KG1 (cell line): ENCODE measurements around the gene FRY.
"Not testable (repeated sequence)": the region's sequence is repeated elsewhere in the genome, so short reads cannot be mapped to it uniquely, and the experiment has no call there.

Source experiments
- DNase-seq: peaks from one replicate; lab custom pipeline; 2025; lab: John Stamatoyannopoulos, UW

The FRY gene

DNA sequence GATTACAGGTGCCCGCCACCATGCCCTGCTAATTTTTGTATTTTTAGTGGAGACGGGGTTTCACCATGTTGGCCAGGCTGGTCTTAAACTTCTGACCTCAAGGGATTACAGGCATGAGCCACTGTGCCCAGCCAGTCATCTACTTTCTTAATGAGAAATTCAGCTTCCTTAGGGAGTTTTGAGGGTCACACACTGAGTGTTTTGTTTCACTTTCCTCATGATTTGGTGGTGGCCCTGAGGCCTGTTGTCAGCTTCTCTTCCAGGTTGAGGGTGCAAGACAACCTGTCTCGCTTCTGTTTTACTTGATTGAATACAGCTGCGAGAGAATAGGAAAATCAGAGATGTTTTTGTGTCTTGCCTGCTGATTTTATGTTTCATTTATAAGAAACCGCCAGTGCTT lies 9.9 kb downstream of the FRY start:
- DNase-seq: no peak

DNA sequence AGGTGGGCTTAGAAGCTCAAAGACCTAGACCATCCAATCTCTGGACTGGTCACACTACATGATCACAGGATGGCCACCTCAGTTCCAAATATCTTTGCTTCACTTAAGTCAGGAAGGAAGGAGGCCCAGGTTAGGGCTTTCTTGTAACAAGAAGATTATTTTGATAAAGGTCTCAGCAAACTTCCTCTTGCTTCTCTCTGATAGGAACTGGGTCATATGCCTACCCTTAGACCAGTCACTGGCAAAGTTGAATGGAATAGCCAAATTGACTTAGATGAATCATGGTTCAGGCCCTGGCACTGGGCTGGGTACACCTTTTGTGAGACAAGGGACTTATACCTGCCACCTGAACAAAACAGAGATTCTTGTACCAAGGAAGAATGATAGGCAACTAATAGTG lies 11.0 kb downstream of the FRY start:
- DNase-seq: no peak

DNA sequence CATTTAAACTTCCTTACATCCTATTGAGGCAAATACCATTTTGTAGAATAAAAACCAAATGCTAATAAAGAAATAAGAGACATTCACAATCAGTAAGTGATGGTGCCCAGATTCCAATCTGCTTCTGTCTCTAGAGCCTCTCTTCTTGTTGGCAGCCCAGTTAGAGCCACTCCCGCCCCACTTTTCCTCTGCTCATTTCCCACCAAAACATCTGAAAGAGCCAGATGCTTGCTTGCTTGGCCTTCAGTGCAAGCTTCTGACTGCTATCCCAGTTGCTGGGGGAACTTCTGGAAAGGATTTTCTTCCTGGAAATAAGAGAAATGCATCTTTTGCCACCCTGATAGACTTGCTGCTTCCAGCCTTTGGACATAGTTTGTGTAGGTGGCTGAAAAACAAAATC lies 12.9 kb downstream of the FRY start:
- no peak for DNase-seq

DNA sequence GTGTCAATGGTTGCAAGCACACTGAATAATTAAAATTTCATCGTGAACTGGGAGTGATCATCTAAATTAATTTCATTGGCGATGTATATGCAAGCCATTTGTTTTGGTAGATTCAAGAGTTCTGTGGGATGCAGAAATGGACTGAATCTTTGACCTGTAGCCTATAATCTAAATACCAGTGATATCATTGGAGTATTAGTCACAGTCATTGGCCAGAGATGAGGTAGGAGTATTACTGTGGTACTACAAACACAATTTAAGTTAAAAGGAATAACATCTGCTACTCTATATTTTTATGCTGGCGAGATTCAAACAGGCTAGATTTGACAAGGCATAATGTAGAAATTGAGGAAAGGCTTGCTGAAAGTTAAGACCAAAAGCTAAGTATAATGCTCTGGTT lies 14.0 kb downstream of the FRY start:
- DNase-seq: no peak

DNA sequence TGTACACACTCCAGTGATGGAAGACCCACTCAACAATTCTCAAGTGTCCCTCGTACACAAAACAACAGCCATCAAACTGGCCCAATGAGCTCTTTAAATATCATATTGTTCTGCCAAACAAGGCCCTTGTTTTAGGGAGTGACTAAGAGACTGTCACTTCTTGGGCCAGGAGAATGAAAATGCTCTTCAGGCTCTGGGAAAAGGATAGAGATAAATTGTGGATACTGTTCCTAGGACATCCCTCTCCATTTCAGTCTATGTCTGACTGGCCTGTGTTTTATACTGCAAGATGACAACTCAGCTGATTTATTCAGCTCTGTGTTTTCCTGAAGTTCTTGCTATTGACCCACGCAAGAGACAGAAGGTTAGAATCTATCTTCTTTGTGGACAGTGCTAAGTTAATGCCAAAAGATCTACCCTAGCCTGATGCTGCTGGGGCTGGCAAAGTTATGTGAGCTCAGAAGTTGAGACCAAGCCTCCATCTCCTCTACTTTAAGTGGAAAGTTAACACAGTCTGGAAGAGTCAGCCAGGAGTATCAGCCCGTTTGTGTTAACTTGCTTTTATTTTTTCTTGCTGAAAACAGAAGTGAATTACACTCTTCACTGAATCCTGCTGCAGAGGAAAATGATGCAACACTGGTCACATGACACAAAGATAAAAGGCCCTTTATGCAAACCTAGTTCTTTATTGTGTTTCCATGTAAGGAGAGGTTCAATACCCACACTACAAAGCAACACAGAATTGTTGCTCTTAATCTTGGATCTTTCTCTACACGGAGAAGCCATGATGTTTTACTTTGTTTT lies 14.6 kb downstream of the FRY start:
- DNase-seq: peak; percentile 40

DNA sequence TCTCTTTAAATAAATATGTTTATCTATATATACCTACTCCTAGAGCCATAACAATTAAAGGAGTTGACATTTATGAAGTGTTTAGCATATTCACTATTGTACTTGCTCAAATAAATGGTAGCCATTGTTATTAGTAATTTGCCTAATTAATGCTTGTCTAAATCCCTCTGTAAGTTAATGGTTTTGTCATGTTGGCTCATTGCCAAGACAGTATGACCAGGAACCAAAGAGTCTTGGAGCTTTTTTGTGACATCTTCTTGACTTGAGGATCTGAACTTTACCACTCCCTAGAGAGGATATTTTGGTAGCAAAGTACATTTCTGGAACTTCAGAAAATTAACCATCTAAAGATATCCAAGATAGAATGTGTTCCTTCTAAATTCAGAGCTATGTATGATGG lies 15.5 kb downstream of the FRY start:
- DNase-seq: no peak

DNA sequence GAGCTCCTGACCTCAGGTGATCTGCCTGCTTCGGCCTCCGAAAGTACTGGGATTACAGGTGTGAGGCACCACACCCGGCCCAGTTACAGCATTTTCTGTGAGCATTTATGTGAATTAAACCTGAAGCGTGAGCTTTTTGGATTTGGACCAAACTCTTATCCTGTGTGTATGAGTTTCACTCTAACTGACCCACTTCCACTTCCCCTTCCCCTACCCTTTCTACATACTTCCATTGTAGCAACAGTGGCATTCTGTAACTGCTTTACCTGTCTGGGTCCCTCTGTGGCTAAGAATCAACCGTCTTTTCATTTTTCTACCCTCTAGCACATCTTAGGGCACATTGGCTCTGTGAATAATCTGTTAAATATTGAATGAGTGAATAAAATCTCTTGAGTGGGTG lies 16.2 kb downstream of the FRY start:
- no peak for DNase-seq

DNA sequence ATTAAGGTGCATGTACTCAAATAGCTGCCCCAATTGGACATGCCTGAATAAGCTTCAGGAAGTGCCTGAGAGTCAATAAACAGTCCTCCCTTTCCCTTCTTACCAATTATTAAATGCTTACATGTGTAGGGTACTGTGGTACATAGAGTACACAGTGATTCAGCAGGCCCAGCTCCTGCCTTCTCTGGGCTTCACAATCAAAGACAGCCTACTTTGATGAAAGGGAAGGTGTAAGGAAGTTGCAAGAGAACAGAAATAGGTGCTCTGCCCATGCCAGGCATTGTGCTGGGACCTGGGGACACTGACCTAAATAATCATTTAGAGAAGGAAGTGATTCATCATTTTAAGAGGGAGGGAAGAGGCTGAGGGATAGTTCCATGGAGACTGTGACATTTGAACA lies 17.2 kb downstream of the FRY start:
- DNase-seq: no peak

DNA sequence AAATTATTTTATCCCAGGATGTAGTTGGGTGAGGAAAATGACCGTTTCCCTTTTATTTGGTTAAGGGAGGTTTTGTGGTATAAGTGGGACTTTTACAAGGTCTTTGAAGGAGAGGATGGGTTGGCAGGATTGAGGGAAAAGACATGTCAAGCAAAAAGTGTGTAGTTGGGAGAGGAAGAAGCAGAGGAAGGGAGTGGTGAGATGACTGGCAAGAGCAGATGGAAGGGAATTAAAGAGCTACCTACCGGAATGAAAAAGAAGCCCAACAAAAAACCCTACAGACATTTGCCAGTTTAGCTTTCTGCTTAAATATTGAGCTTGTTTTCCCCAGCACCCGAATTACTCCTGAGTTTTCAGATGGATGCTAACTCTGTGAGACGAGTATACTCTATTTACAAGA lies 19.6 kb downstream of the FRY start:
- no peak for DNase-seq

DNA sequence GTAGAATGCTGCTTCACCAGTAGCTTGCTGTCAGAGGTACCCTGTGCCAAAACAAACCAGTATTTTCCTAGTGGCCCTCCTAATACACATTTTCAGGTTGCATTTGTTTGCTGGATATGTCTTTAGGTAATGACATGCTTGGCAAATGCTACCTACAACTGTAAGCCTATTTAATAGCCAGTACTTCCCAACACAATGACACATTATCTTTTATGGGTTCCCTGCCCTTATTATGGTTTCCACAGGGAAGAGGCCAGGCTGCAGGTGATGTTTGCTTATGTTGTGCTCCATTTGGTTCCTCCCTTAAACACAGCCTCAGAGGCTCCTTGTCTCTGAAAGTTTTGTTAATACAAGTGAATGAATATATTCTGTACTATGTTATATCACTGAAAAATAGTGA lies 24.7 kb downstream of the FRY start:
- no peak for DNase-seq

DNA sequence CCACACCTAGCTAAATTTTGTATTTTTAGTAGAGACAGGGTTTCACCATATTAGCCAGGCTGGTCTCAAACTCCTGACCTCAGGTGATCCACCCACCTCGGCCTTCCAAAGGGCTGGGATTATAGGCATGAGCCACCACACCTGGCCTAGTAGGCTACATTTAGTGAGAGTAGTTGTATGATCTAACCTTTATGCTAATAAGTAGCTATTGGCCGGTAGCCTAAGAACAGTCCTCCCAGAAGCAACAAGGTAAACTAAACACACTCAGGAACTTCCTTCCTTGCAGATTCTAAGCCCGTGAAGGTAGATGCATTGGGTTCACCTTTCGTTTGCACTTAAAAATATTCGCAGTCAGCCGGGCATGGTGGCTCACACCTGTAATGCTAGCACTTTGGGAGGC lies 25.8 kb downstream of the FRY start:
- not testable (repeated sequence) for DNase-seq

DNA sequence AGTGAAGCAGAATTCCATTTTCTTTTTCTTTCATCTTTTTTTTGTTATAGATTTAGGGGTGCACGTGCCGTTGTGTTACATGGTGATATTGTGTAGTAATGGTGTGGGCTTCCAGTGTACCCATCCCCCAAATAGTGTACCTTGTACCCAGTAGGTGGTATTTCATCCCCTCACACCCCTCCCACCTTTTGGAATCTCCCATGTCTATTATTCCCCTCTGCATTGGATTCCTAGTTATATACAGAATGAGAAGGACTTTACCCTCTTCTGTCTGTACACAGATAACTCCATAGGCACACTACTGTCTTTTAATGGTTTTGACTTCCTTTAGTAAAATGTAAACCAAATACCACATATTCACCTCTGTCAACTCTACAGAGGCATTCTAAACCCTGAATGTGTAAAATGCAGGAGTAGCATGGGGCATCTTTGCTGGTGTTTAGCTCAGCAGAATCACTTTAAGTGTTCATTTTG lies 28.0 kb downstream of the FRY start:
- DNase-seq: no peak

DNA sequence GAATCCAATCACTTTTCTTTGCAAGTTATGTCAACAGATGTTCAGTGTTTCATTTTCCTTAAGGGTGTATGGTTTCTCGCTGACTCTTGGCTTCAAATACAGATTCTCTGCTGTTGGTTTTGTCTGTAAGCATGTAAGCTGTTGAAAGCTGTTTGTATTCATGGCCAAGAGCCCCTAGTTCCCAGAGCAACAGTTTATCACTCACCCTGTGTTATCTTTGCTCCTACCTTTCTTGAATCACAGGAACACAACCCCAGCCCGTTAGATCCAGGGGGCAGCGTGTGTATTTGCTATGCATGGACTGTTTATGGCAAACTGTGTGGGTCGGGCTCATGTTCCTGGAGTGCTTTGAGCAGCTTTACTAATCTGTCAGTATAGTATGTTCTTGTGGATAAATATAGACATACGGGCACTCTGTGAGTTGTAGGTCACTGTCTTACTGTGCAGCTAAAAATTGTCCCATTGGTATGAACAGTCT lies 28.9 kb downstream of the FRY start:
- no peak for DNase-seq

DNA sequence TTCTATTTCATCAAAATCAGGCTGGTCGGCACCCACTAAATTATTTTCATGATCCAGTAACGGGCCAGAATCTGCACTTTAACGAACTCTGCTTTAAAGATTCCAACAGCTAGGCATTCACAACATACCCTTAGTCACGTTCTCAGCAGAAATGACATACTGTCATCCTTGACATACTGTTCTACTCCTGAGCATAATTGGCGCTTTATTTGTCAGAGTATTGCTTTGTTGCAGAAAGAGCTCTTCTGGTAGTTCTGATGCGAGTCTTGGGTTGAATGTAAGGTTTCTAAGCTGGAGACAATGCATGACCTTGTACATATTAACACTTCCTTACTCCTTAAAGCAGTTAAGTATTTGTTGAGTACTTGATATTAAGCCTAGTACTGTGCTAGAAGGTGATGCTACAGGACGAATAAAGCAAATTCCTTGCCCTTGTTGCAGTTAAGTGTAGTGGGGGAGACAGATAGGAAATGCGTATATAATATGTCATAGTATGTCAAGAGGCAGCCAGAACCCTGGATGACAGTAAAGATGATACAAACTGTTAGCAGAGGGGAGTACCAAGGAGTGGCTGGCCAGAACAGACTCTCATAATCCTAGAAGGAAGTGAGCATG lies 32.2 kb downstream of the FRY start:
- no peak for DNase-seq

DNA sequence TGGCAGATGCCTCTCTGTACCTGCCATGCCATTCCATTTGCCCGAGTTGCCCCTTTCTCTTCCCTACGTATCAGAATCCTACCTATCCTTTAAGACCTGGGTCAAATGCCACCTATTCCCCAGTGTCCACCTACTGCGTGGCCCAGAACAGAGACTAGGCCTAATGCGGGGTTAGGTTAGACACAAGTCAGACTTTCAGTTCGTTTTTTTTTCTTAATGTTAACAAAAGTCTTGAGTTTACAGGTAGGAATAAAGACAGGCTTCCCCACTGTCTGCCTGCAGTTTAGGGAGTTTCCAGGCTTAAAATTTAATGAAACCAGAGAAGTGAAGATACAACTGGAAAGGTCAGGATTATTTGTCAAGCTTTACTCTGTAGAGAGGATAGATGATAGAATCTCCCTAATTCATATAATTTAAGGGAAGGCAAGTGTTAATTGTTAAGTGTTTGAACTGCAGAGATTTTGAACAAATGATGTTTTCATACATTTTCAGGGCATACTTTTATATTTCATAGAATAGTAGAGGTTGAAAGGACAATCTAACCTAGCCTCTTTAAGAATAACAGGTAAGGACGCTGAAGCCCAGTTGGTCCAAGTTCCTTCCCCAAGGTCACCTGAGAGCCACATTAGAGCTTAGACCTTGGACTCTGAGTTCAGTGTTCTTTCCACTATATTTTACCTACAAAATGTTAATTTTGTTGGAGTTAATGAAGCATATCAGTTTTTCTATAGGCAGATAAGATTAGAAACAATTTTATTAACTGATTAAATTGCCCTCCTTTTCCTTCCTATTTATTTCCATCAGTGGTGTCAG lies 35.8 kb downstream of the FRY start:
- no peak for DNase-seq

DNA sequence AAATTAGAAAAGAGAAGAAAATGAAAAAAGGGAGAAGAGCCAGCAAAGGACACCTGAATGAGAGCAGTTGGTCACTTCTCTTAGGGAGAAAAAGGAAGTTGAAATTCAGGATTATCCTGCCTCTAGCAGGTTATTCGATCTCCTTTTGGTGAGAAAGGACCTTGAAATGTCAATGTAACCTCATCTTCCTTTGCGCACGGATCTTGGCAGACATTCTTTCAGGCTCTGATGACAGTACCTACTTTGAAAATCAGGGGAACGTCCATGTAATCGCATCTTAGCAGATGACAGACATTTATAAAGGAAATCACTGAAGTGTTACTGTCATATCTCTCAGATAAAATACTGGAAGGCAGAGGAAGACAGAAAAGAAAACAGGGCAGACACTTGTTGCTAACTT lies 36.7 kb downstream of the FRY start:
- no peak for DNase-seq

DNA sequence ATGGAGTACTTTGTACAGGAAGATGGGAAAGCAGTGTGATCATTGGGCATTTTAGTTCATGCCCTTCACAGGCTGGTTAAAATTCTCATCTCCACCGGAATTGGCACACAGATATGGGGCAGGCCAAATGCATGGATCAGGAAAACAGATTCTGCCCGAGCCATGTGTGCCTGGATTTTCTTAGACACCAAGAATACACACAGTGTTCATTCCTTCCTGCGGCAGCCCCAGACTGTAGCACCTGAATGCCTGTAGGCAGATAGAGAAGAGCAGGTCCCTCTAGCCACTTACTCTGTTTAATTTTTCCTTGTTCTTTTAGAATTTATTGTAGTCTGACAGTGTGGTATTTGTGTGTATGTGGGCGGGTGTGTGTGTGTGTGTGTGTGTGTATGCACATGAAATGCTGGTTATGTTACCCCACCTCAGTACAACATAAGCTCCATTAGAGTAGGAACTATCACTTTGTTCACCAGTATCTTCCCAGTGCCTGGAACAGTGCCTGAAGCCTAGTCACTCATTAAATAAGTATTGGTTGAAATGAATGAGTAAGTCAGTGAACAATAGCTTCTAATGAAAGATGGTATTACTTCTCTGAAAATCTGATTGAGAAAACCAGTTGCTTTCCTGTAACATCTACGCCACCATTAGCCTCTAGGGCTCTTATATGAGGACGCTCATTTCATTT lies 41.7 kb downstream of the FRY start:
- DNase-seq: no peak

DNA sequence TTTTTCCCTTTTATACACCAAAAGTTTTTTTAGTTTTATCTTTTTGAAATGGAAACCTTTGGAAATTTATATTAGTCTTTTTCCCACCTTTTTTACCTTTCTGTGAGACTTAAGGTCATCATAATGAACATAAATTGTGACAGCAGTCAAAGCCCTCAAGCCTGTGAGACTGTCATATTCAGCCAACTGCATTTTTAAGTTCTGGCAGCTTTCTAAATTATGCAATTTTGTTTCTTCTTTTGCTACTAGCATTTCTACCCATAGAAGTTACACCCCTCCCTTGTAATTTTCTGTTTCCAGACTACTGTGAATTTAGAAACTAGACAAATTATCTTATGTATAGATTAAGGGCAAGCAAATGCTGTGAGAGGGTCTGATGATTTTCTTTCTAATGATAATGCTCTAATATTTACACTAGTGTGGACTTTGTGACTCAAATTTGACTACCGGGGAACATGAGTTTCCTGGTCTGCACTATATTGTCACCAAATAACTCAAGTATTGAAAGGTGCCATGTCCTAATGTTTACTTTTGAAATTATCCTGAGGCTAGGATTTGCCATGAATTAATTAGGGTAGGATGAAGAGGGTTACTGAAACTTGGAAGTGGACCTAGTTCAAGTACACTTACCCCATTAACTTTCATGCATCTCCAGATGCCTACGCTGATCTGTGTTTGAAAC lies 43.7 kb downstream of the FRY start:
- no peak for DNase-seq

DNA sequence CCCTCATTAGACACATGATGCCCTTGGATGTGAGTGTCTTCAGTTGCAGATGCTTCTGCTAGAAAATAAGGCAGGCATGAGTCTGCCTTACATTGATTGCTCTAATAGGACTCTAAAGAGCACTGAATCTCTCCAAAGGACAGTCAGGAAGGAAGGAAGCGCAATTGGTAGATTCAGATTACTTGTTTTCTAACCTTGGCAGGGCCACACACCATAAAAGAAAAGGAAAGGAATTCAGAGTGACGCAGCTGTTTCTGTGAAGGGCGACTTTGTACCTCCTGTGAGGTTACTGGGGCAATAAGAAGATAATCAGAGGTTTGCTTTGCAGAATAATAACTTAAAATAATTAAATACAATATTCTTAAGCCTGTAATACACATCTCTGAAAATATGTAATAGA lies 48.0 kb downstream of the FRY start:
- peak; percentile 69 for DNase-seq

DNA sequence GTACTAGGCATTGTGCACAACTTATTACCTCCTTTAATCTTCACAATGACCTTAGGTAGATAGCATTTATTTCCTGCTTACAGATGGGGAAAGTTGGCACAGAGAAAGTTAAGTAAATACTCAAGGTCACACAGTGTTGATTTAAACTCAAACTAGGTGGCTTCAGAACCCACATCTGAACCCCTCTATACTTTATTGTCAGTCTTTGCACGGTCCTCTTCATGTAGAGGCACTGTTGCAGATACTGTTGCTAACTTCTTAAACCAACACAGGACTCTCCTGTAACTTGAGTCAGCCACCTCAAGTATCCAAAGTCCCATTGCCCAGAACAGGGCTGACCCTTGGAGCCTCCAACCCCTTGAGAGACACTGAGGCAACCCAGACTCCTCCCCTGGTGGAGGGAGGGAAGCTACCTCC lies 48.8 kb downstream of the FRY start:
- no peak for DNase-seq

DNA sequence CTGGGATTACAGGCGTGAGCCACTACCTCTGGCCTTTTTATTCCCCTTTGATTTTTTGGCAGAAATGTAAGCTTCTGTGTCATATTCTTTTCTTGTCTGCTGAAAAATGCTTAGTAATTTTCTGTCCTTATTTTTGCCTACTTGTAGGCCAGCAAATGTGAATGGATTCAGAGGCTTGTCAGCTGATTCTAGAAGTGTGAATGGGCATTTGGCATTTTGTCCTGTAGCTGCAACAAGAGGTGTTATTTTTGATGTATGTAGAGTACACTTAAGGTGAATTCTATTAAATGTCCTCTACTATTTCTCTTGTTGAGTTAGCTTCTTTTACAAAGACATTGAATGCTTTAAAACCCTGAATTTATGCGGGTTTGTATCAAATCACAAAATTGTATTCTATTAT lies 50.0 kb downstream of the FRY start:
- no peak for DNase-seq

DNA sequence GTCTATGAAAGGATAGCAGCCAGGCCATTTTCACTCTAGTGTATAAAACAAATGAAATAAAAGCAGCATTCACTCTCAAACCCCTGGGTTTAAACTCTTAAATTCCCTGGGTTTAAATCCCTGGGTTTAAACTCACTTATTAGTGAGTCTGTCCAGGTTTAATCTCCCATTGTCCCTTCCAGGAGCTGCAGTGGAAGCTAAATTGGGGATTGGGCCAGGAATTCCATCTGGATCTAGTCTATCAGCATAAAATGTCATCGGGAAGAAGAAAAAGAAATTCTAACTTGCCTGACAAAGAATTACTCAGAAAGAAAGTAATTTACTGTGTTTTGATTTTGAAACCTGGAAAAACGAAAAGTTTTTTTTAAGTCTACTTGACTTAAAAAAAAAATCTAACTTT lies 54.8 kb downstream of the FRY start:
- DNase-seq: no peak
